Esophagus squamous epithelium (tissue), 4 donors: ENCODE results near the gene DICER1.

Experiments
- POLR2A ChIP-seq, 4 donors: fragments of 450-650 bp; IDR thresholded peaks; one replicate each; pipeline ENCODE4 v1.6.1; 2017; ENCODE audit warnings: antibody characterized with exemption in 4 of 4, mild to moderate bottlenecking in 4 of 4, moderate library complexity in 3 of 4
- TF ChIP-seq, protein P1 (sequence below), 6 experiments: fragments of 450-650 bp in 4 of 6; fragments of 200-600 bp in 2 of 6; sonication (generic) in 2 of 6; IDR thresholded peaks; one replicate each; pipeline ENCODE4 v1.5.1; 2016 to 2019; ENCODE audit warnings: antibody characterized with exemption in 6 of 6, mild to moderate bottlenecking in 4 of 6, moderate library complexity in 4 of 6

DNA sequence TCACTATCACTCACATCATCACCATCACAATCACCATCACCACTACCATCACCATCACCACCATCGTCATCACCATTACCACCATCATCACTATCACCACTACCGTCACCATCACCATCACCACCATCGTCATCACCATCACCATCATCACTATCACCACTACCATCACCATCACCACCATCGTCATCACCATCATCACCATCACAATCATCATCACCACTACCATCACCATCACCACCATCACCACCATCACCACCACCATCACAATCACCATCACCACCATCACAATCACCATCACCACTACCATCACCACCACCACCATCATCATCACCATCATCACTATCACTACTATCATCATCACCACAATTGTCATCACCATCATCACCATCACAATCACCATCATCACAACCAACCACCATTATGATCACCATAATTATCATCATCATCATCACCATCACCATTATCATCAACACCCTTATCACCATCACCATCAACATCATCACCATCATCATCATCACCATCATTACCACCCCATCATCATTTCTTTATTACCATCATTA is 90.8 kb downstream of the DICER1 start:
- TF ChIP-seq, protein P1, sequence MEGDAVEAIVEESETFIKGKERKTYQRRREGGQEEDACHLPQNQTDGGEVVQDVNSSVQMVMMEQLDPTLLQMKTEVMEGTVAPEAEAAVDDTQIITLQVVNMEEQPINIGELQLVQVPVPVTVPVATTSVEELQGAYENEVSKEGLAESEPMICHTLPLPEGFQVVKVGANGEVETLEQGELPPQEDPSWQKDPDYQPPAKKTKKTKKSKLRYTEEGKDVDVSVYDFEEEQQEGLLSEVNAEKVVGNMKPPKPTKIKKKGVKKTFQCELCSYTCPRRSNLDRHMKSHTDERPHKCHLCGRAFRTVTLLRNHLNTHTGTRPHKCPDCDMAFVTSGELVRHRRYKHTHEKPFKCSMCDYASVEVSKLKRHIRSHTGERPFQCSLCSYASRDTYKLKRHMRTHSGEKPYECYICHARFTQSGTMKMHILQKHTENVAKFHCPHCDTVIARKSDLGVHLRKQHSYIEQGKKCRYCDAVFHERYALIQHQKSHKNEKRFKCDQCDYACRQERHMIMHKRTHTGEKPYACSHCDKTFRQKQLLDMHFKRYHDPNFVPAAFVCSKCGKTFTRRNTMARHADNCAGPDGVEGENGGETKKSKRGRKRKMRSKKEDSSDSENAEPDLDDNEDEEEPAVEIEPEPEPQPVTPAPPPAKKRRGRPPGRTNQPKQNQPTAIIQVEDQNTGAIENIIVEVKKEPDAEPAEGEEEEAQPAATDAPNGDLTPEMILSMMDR (IDR thresholded peaks at IDR 0.05): no peak
- no peak for TF ChIP-seq POLR2A (IDR thresholded peaks at IDR 0.05)
